CD4-positive, alpha-beta T cell (primary cell): ENCODE measurements around the gene MECR. TPM values are rescaled to one million over a fixed set of nuclear protein-coding genes. Genes with fewer than 3 reads are reported as not detected.

Experiments used
- ATAC-seq: fragments of 200-7000 bp; cut with Tn5 transposase; one replicate; pipeline ENCODE4 v1.10.0; 2022; ENCODE audit warnings: mild to moderate bottlenecking; ENCODE audit not compliant: poor library complexity
- CTCF ChIA-PET: fragments of 350-600 bp; sonication (Branson Sonifier 250); formaldehyde crosslinking; loops from one replicate; lab custom pipeline; 2021; ENCODE audit warnings: antibody characterized with exemption, inconsistent platforms; lab: Charles Lee
- POLR2A ChIA-PET: fragments of 350-600 bp; sonication (Branson Sonifier 250); formaldehyde crosslinking; loops from one replicate; lab custom pipeline; 2021; ENCODE audit warnings: antibody characterized with exemption, inconsistent platforms; lab: Charles Lee
- DNase-seq, 14 experiments: peaks; one replicate each; pipeline ENCODE4 v3.0.0-alpha.2; 2013 to 2020; ENCODE audit warnings: mixed read lengths in 2 of 14
- H3K27ac ChIP-seq, 2 donors: one replicate each; pipeline versions ENCODE4 v1.5.1 to v1.7.0; 2013; ENCODE audit warnings: low read length in 2 of 2, low read depth in 1 of 2, mild to moderate bottlenecking in 1 of 2
- H3K27me3 ChIP-seq, 2 experiments: 1 replicate in 1 of 2; 2 replicates in 1 of 2; pipeline versions ENCODE4 v1.6.1 to v1.7.0; 2013; ENCODE audit warnings: low read length in 2 of 2, control low read depth in 1 of 2, mild to moderate bottlenecking in 1 of 2, moderate library complexity in 1 of 2; ENCODE audit not compliant: insufficient read depth in 2 of 2, control insufficient read depth in 1 of 2
- H3K36me3 ChIP-seq: one replicate; pipeline ENCODE4 v1.6.1; 2013; ENCODE audit warnings: low read length, control low read depth; ENCODE audit not compliant: insufficient read depth
- H3K4me1 ChIP-seq: one replicate; pipeline ENCODE4 v1.6.1; 2013; ENCODE audit warnings: low read length, control low read depth; ENCODE audit not compliant: insufficient read depth
- H3K4me3 ChIP-seq: one replicate; pipeline ENCODE4 v1.5.1; 2013; ENCODE audit warnings: mild to moderate bottlenecking, low read length, moderate library complexity
- H3K9me3 ChIP-seq, 2 experiments: 1 replicate in 1 of 2; 2 replicates in 1 of 2; pipeline versions ENCODE4 v1.6.1 to v1.7.0; 2013; ENCODE audit warnings: low read length in 2 of 2, mild to moderate bottlenecking in 2 of 2, control low read depth in 1 of 2, moderate library complexity in 1 of 2; ENCODE audit not compliant: control insufficient read depth in 1 of 2, insufficient read depth in 1 of 2
- H3K27ac Mint-ChIP-seq: one replicate; pipeline ENCODE4 v1.8.0; 2020; ENCODE audit warnings: mixed read lengths
- H3K27me3 Mint-ChIP-seq: one replicate; pipeline ENCODE4 v1.8.0; 2021; ENCODE audit warnings: mixed read lengths
- H3K36me3 Mint-ChIP-seq: one replicate; pipeline ENCODE4 v1.8.0; 2021; ENCODE audit warnings: low read depth, mixed read lengths
- H3K4me1 Mint-ChIP-seq: one replicate; pipeline ENCODE4 v1.8.0; 2021; ENCODE audit warnings: low read depth, mixed read lengths
- H3K4me3 Mint-ChIP-seq: one replicate; pipeline ENCODE4 v1.8.0; 2020; ENCODE audit warnings: mild to moderate bottlenecking, mixed read lengths
- H3K9me3 Mint-ChIP-seq: one replicate; pipeline ENCODE4 v1.8.0; 2020; ENCODE audit warnings: mixed read lengths
- intact Hi-C, 2 experiments: fragments of 100-400 bp; cut with DNase I in 1 of 2; cut with micrococcal nuclease in 1 of 2; formaldehyde crosslinking; loops; one replicate each; pipeline versions ENCODE4 v1.15.1 to v1.9.0; 2023 to 2025; cut with DNase I, micrococcal nuclease
- total RNA-seq, 174 experiments: library from RNA in 2 of 174; stranded (reverse) in 2 of 174; gene quantifications; one replicate each; pipeline ENCODE4 v1.2.3 and lab custom pipeline; 2021 to 2026
- TF ChIP-seq, protein P1 (sequence below): fragments of 200-600 bp; IDR thresholded peaks from one replicate; pipeline ENCODE4 v1.8.0; 2022; ENCODE audit warnings: antibody characterized with exemption, mild to moderate bottlenecking

Gene MECR
- total RNA-seq, 2 experiments from 2014 or later: 5.5 to 6.6 TPM

GRCh38 chr1:29197590-29197924, 33.2 kb downstream of the MECR start:
- no peaks in the 10 kb centered on the region for H3K27me3 Mint-ChIP-seq
- no peaks in the 10 kb centered on the region for H3K9me3 Mint-ChIP-seq
- intact Hi-C loops: no loop called here
- Histone ChIP-seq H3K27ac (no peak overlapping the region), H3K4me1 (no peaks in the 10 kb centered on the region), H3K27me3 (no peaks in the 10 kb centered on the region), H3K36me3 (peaks cover 34% of the 10 kb centered on the region), H3K9me3 (no peaks in the 10 kb centered on the region), H3K4me3 (no peak overlapping the region)
- POLR2A ChIA-PET: interaction anchor here (0.7 to 1.9 kb wide), 2 partner anchors 16 to 316 kb away, joined by 3 to 23 read pairs; partner anchors contain the start of gene SRSF4
- TF ChIP-seq, protein P1, sequence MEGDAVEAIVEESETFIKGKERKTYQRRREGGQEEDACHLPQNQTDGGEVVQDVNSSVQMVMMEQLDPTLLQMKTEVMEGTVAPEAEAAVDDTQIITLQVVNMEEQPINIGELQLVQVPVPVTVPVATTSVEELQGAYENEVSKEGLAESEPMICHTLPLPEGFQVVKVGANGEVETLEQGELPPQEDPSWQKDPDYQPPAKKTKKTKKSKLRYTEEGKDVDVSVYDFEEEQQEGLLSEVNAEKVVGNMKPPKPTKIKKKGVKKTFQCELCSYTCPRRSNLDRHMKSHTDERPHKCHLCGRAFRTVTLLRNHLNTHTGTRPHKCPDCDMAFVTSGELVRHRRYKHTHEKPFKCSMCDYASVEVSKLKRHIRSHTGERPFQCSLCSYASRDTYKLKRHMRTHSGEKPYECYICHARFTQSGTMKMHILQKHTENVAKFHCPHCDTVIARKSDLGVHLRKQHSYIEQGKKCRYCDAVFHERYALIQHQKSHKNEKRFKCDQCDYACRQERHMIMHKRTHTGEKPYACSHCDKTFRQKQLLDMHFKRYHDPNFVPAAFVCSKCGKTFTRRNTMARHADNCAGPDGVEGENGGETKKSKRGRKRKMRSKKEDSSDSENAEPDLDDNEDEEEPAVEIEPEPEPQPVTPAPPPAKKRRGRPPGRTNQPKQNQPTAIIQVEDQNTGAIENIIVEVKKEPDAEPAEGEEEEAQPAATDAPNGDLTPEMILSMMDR: peak; percentile 18
- peak in 12 of 14 experiments; percentile 4 to 67 (median 24) for DNase-seq
- peaks cover 44% of the 10 kb centered on the region for H3K36me3 Mint-ChIP-seq
- H3K4me1 Mint-ChIP-seq: no peaks in the 10 kb centered on the region
- ATAC-seq: peak; percentile 94
- no peak overlapping the region for H3K4me3 Mint-ChIP-seq
- CTCF ChIA-PET: interaction anchor here (0.7 to 2.1 kb wide), 8 partner anchors 16 to 316 kb away, joined by 3 to 12 read pairs (median 4); partner anchors contain the start of gene SRSF4
- no peak overlapping the region for H3K27ac Mint-ChIP-seq

- H3K36me3 Mint-ChIP-seq: peaks cover 40% of the 10 kb centered on the region
- no peak overlapping the region for H3K27ac Mint-ChIP-seq
Observed at GRCh38 chr1:29196863-29197589, 33.7 kb downstream of the MECR start.

DNA sequence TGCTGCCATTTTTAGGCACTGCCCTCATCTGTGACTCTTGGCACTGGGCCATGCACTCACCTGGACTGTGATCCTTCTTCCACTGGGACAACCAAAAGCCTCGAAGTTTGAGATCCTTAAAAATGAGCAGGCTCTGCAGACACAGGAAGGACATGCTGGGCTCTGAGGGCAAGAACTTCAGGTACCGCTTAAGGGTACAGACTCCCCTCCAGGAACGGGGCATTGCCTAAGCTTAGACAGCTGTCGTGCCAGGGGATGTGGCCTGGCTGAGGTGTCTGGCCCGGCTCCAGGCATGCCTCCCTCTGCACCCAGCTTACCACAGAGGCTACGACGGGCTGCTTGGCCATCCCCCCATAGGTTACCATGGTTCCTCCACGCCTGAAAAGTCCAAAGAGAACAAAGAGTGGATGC, 34.8 kb downstream of the MECR start:
- Histone ChIP-seq H3K36me3 (peaks cover 22% of the 10 kb centered on the region), H3K27me3 (no peaks in the 10 kb centered on the region), H3K27ac (no peak overlapping the region), H3K4me1 (no peaks in the 10 kb centered on the region), H3K9me3 (no peaks in the 10 kb centered on the region), H3K4me3 (no peak overlapping the region)
- ChIA-PET POLR2A (interaction anchor here (2.5 kb wide), 1 partner anchor 14 kb away, joined by 13 read pairs; the partner anchor contains the start of gene SRSF4), CTCF (interaction anchor here (2.1 kb wide), 1 partner anchor 14 kb away, joined by 12 read pairs; the partner anchor contains the start of gene SRSF4)
- Mint-ChIP-seq H3K27ac (no peak overlapping the region), H3K27me3 (no peaks in the 10 kb centered on the region), H3K4me3 (no peak overlapping the region), H3K36me3 (peaks cover 34% of the 10 kb centered on the region), H3K9me3 (no peaks in the 10 kb centered on the region), H3K4me1 (no peaks in the 10 kb centered on the region)
- TF ChIP-seq, protein P1: no peak
- DNase-seq: no peak
- no peak for ATAC-seq
- intact Hi-C loops: no loop called here

More at GRCh38 chr1:29196863-29197589, 33.7 kb downstream of the MECR start:
- TF ChIP-seq, protein P1: no peak
- CTCF ChIA-PET: interaction anchor here (0.8 to 2.1 kb wide), 7 partner anchors 15 to 315 kb away, joined by 3 to 12 read pairs (median 4); partner anchors contain the start of gene SRSF4
- Histone ChIP-seq H3K36me3 (peaks cover 33% of the 10 kb centered on the region), H3K4me3 (no peak overlapping the region), H3K4me1 (no peaks in the 10 kb centered on the region), H3K27ac (no peak overlapping the region), H3K9me3 (no peaks in the 10 kb centered on the region), H3K27me3 (no peaks in the 10 kb centered on the region)
- Mint-ChIP-seq H3K4me1 (no peaks in the 10 kb centered on the region), H3K4me3 (no peak overlapping the region), H3K9me3 (no peaks in the 10 kb centered on the region), H3K27me3 (no peaks in the 10 kb centered on the region)
- intact Hi-C loops: no loop called here
- POLR2A ChIA-PET: interaction anchor here (0.7 to 2.5 kb wide), 3 partner anchors 15 to 315 kb away, joined by 3 to 23 read pairs (median 13); partner anchors contain the start of gene SRSF4
- no peak for ATAC-seq
- DNase-seq: no peak
